Measurements from ENCODE around the gene NUP50.

The NUP50 gene

DNA sequence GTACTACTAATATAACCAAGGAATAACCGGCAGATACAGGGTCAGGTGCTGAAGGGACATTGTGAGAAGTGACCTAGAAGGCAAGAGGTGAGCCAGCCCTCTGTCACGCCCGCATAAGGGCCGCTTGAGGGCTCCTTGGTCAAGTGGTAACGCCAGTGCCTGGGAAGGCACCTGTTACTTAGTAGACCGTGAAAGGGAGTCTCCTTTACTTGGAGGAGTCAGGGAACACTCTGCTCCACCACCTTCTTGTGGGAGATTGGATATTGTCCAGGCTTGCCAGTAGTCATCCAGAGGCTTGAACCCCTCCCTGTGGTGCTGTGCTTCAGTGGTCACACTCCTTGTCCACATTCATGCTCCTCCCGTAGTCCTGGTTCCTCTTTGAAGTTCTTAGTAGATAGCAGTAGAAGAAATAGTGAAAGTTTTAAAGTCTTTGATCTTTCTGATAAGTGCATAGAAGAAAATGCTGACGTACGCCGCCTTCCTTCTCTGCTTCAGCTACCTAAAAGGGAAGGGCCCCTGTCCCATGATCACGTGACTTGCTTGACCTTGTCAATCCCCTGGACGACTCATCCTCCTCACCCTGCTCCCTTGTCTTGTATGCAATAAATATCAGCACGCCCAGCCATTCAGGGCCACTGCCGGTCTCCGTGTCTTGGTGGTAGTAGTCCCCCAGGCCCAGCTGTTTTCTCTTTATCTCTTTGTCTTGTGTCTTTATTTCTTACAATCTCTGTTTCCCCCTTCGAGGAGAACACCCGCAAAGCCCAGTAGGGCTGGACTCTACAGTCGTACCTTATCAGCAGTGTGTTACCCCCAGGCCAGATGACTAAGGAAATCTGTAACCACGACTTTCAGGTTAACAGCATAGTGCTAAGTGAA lies 6.1 kb downstream of the NUP50 start:
- no peak for DNase-seq
- no peaks in the 10 kb centered on the region for H3K9me3 Mint-ChIP-seq
- H3K4me1 Mint-ChIP-seq (ENCODE audit: low read depth in 2 of 2) = peaks cover 43 to 46% of the 10 kb centered on the region in 2 donors
- no peaks in the 10 kb centered on the region for H3K27me3 Mint-ChIP-seq
- peaks cover 66% of the 10 kb centered on the region for H3K36me3 Mint-ChIP-seq (ENCODE audit: insufficient read depth)
- peak overlapping the region; percentile 71 to 80 for H3K27ac Mint-ChIP-seq
- ATAC-seq (replicated peaks) = no peak
- peak overlapping the region in 1 of 2 donors; percentile 41 for H3K4me3 Mint-ChIP-seq

DNA sequence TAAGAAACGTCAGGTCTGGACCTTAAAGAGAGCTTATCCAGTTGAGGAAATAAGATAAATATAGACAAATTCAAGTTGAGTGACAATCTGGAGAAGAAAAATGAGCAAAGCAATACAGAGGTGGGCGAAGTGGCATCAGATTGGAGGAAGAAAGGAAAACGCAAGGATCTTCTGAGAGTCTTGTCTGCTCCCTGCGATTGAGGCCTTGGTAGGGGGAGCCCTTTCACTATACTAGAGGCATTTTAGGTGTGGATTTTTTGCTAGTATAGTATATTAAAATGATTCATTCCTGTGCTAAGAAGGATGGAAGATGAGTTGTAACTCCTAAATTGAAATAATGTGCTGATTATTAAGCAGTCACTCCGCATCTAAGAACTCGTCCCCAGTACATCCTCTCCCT lies 8.1 kb downstream of the NUP50 start:
- no peaks in the 10 kb centered on the region for H3K27me3 Mint-ChIP-seq
- no peaks in the 10 kb centered on the region for H3K9me3 Mint-ChIP-seq
- no peak for DNase-seq
- no peak for ATAC-seq (replicated peaks)
- no peak overlapping the region for H3K4me3 Mint-ChIP-seq
- peaks cover 46 to 48% of the 10 kb centered on the region in 2 donors for H3K4me1 Mint-ChIP-seq (ENCODE audit: low read depth in 2 of 2)
- H3K36me3 Mint-ChIP-seq (ENCODE audit: insufficient read depth) = peaks cover 78% of the 10 kb centered on the region
- H3K27ac Mint-ChIP-seq = peak overlapping the region in 1 of 2 donors; percentile 91

DNA sequence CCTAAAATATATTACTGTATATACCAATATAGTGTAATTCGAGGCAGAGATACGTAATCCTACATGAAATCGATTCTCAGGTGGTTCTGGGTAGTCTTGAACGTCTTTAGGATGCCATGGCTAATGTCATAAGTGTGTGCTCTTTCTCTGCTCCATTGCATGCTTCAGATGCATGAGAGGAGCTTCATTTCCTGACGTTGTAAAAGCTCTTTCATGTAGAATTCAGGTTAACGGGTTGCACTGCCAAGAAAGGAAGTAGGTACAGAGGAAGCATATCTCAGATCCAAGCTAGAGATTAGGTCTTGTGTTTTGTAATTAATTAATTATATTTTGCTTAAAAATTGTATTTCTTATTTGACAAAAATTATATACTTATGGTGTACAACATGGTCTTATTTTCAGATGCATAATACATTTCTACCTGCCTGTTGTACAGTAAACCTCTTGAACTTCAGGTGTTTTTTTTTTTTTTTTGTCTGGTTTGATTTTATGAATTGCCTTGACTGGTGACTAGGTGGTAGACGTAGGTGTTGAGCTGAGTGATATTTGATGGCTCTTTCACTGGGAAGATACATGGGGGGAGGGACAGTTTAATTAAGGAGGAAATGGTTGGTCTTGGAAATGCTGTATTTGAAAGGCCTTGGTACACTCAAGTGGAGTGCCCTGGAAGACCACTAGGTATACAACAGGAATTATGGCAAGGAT lies 9.3 kb downstream of the NUP50 start:
- peaks cover 43 to 44% of the 10 kb centered on the region in 2 donors for H3K4me1 Mint-ChIP-seq (ENCODE audit: low read depth in 2 of 2)

DNA sequence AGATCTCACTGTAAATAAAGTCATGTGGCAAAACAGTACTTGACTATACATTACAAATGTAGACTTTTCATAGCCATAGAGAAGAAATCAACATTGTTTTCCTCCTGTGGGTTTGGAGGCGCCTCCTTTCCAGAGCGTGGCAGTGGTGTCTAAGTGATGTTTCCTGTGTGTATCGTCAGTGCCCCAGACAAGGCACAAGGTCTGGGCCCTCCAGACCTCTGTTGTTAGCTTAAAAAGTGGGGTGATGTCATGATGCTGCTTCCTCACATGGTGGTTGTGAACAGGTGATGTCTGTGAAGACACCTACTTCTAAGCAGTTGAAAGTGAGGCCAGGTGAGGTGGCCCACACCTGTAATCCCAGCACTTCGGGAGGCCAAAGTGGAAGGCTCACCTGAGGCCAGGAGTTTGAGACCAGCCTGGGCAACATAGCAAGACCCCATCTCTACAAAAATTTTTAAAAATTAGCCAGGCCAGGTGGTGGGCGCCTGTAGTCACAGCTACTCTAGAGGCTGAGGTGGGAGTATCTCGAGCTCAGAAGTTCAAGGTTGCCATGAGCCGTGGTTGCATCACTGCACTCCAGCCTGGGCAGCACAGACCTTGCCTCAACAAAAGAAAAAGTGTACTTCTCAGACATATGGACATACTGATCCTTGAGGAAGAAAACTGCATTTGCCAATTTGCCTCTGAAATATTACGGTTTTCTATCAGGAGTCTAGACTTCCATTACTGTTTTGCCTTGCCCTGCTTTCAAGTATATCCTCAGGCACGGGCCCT lies 15.7 kb downstream of the NUP50 start:
- DNase-seq (peak; percentile 7 to 19 (median 18)), ATAC-seq (replicated peaks) (peak; percentile 96)
- H3K27me3 Mint-ChIP-seq = no peaks in the 10 kb centered on the region
- H3K9me3 Mint-ChIP-seq = no peaks in the 10 kb centered on the region
- peak overlapping the region; percentile 81 to 82 for H3K27ac Mint-ChIP-seq
- peaks cover 15 to 29% of the 10 kb centered on the region in 2 donors for H3K4me1 Mint-ChIP-seq (ENCODE audit: low read depth in 2 of 2)
- H3K36me3 Mint-ChIP-seq (ENCODE audit: insufficient read depth) = peaks cover 96% of the 10 kb centered on the region
- no peak overlapping the region for H3K4me3 Mint-ChIP-seq

More for the DNA sequence above, 9.3 kb downstream of the NUP50 start:
- Mint-ChIP-seq H3K27me3 (no peaks in the 10 kb centered on the region), H3K9me3 (no peaks in the 10 kb centered on the region), H3K4me3 (peak overlapping the region; percentile 40 to 49), H3K27ac (peak overlapping the region; percentile 79 to 91), H3K36me3 (ENCODE audit: insufficient read depth) (peaks cover 89% of the 10 kb centered on the region)
- DNase-seq = no peak
- peak; percentile 93 for ATAC-seq (replicated peaks)

DNA sequence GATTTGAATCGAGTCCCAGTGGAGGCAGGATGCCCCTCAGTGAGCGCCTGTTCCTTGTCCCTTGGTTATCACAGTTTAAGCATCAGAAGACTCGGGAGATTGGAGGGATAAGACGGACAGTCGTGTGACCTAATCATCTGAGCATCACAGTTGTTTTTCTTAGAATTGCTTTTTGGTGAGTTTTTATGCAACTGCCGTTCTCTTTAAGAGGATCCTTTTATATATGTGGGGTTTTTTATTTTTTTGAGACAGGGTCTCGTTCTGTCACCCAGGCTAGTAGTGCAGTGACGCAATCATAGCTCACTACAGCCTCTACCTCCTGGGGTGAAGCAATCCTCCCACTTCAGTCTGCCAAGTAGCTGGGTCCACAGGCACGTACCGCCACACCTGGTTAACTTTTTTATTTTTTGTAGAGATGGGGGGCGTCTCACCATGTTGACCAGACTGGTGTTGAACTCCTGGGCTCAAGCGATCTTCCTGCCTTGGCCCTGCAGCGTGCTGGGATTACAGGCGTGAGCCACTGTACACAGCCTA lies 16.5 kb downstream of the NUP50 start:
- Mint-ChIP-seq H3K27ac (peak overlapping the region in 1 of 2 donors; percentile 81), H3K27me3 (no peaks in the 10 kb centered on the region), H3K9me3 (no peaks in the 10 kb centered on the region), H3K4me3 (no peak overlapping the region), H3K4me1 (ENCODE audit: low read depth in 2 of 2) (peaks cover 12 to 22% of the 10 kb centered on the region in 2 donors), H3K36me3 (ENCODE audit: insufficient read depth) (peaks cover 94% of the 10 kb centered on the region)
- ATAC-seq (replicated peaks) = no peak
- no peak for DNase-seq

DNA sequence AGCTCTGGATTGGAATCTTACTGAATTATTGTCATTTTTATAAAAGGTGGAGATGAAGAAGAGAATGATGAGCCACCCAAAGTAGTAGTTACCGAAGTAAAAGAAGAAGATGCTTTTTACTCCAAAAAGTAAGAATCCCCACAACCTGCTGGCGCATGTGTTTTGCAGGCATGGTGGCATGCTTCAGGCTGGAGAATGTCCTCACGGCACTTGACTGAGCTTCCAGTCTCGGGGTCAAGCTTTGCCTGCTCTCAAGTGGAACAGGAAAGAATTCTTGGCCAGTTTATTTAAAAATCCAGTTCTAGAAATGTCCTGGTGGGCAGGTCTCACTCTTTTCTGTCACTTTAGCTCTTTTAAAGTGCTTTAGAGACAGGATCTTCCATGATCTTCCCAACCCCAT lies 17.5 kb downstream of the NUP50 start:
- H3K4me1 Mint-ChIP-seq (ENCODE audit: low read depth in 2 of 2) = peaks cover 11 to 21% of the 10 kb centered on the region in 2 donors
- no peaks in the 10 kb centered on the region for H3K9me3 Mint-ChIP-seq
- ATAC-seq (replicated peaks) = no peak
- H3K4me3 Mint-ChIP-seq = no peak overlapping the region
- H3K27ac Mint-ChIP-seq = no peak overlapping the region
- H3K27me3 Mint-ChIP-seq = no peaks in the 10 kb centered on the region
- DNase-seq = no peak
- peaks cover 88% of the 10 kb centered on the region for H3K36me3 Mint-ChIP-seq (ENCODE audit: insufficient read depth)

DNA sequence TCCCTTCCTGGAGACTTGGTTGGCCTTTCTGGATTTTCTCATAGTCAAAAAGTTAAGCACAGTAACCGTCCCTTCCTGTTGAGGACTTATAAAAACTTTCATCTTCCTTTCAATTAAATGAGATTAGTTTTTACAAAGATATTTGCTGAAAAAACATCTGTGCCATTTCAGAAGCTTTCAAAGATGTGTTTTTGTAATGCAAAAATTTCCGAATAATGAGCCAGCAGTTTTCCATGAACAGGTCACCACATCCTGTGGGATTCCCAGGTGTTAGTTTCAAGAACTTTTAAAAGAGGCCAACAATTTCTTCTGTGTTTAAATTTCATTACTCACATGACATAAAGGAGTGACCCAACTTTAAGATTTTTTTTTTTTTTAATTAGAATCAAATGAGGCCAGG lies 18.0 kb downstream of the NUP50 start:
- Mint-ChIP-seq H3K27me3 (no peaks in the 10 kb centered on the region), H3K27ac (no peak overlapping the region), H3K9me3 (no peaks in the 10 kb centered on the region), H3K36me3 (ENCODE audit: insufficient read depth) (peaks cover 86% of the 10 kb centered on the region), H3K4me1 (ENCODE audit: low read depth in 2 of 2) (peaks cover 11 to 22% of the 10 kb centered on the region in 2 donors), H3K4me3 (no peak overlapping the region)
- no peak for ATAC-seq (replicated peaks)
- no peak for DNase-seq

DNA sequence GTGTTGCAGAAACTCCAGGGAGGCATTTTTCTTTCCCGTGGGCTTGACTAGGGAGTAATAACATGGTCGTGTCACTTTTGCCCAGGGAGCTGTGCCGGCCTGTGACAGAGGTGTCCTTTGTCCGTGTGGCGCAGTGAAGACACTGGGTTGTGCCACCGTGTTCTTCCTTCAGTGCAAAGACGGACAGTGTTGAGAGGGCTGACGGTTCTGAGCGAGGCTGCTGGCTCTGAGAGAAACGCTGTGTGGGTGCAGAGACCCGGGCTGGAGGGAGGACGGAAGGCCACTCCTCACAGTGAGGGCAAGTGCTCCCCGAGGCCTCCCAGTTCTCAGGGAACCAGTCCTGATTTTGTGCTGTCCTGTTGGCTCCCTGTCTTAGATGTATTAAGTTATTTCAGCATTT lies 20.2 kb downstream of the NUP50 start:
- H3K27ac Mint-ChIP-seq = peak overlapping the region in 1 of 2 donors; percentile 44

DNA sequence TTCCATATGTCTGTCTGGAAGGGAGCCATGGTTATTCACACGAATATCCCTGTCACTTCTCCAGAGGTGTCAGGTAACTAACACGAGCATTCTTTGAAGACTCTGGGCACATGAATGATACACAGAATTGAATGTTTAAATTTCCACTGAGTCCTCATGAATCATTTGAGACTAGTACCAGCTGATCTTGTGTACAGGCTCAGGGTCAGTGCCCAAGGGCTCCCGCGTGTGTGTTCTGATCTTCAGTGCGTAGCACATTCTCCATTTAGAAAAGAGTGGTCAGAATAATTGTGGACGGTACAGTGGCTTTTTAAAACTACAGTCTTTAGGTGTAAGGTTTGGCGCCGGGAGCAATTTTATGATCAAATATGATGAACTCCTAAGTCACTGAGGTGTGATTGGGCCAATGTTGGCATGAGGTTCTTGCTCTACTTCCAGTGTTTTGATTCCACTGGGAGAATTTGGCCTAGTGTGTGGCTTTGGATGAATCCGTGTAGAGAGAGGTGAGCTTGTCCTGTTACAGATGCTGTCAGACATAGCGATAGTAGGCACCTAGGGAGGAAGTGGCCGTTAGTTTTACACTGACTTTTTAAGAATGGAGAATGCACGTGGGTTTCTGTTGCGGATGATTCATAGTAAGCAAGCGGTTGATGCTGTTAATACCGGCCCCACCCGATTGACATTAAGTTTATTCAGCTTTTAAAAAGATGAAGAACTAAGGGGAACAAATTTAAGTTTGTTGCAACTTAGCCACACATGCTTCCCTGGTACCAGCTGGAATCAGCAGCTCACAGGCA lies 22.2 kb downstream of the NUP50 start:
- ATAC-seq (replicated peaks) = peak; percentile 21
- H3K4me1 Mint-ChIP-seq (ENCODE audit: low read depth in 2 of 2) = peaks cover 5 to 6% of the 10 kb centered on the region in 2 donors
- H3K27ac Mint-ChIP-seq = peak overlapping the region; percentile 27 to 72
- no peak overlapping the region for H3K4me3 Mint-ChIP-seq
- no peaks in the 10 kb centered on the region for H3K9me3 Mint-ChIP-seq
- DNase-seq = no peak
- no peaks in the 10 kb centered on the region for H3K27me3 Mint-ChIP-seq
- H3K36me3 Mint-ChIP-seq (ENCODE audit: insufficient read depth) = peaks cover 70% of the 10 kb centered on the region

More for the DNA sequence above, 20.2 kb downstream of the NUP50 start:
- Mint-ChIP-seq H3K4me1 (ENCODE audit: low read depth in 2 of 2) (peaks cover 8 to 18% of the 10 kb centered on the region in 2 donors), H3K36me3 (ENCODE audit: insufficient read depth) (peaks cover 82% of the 10 kb centered on the region), H3K9me3 (no peaks in the 10 kb centered on the region), H3K27me3 (no peaks in the 10 kb centered on the region), H3K4me3 (no peak overlapping the region)
- DNase-seq = no peak
- ATAC-seq (replicated peaks) = no peak

DNA sequence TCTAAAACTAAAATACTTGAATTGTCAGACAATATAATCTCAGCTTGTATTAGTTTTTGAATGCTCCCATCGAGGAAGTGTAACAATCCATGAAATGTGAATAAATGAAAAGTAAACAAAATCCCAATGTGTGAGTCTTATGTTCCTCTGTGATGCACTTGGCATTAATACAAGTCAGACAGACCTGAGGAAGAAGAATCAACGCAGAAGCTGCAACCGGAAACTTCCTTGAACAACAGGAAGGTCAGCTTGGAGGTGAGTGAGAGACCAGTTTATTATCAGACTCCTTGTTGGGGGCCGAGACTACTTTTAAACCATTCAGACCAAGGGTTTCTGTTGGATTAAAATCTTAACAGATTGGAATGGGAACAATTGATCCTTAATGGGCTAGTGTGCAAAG lies 24.2 kb downstream of the NUP50 start:
- Mint-ChIP-seq H3K4me1 (ENCODE audit: low read depth in 2 of 2) (peaks cover 5 to 6% of the 10 kb centered on the region in 2 donors), H3K27me3 (no peaks in the 10 kb centered on the region), H3K4me3 (no peak overlapping the region), H3K27ac (peak overlapping the region; percentile 44 to 59), H3K9me3 (no peaks in the 10 kb centered on the region), H3K36me3 (ENCODE audit: insufficient read depth) (peaks cover 50% of the 10 kb centered on the region)
- ATAC-seq (replicated peaks) (no peak), DNase-seq (no peak)

DNA sequence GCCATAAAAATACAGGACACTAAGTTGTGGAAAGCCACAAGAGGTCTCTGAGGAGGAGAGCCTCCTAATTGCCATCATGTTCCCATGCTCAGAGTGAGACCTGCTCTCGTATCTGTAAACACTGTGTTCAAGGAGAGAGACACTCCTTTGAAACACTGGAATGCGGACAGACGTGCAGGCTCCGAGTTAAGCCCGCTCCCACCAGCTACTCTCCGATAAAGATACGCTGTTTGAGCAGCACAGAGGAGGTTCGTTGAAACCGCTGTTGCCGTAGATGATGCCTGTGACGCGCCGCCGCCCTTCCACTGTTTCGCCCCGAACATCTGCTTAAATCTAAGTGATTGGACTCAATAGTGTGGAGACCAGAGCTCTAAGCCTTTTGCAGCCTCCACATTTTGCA lies 25.1 kb downstream of the NUP50 start:
- ATAC-seq (replicated peaks) (no peak), DNase-seq (no peak)
- H3K27me3 Mint-ChIP-seq = no peaks in the 10 kb centered on the region
- peaks cover 41% of the 10 kb centered on the region for H3K36me3 Mint-ChIP-seq (ENCODE audit: insufficient read depth)
- H3K27ac Mint-ChIP-seq = no peak overlapping the region
- no peak overlapping the region for H3K4me3 Mint-ChIP-seq
- no peaks in the 10 kb centered on the region for H3K9me3 Mint-ChIP-seq
- peaks cover 4 to 5% of the 10 kb centered on the region in 2 donors for H3K4me1 Mint-ChIP-seq (ENCODE audit: low read depth in 2 of 2)

DNA sequence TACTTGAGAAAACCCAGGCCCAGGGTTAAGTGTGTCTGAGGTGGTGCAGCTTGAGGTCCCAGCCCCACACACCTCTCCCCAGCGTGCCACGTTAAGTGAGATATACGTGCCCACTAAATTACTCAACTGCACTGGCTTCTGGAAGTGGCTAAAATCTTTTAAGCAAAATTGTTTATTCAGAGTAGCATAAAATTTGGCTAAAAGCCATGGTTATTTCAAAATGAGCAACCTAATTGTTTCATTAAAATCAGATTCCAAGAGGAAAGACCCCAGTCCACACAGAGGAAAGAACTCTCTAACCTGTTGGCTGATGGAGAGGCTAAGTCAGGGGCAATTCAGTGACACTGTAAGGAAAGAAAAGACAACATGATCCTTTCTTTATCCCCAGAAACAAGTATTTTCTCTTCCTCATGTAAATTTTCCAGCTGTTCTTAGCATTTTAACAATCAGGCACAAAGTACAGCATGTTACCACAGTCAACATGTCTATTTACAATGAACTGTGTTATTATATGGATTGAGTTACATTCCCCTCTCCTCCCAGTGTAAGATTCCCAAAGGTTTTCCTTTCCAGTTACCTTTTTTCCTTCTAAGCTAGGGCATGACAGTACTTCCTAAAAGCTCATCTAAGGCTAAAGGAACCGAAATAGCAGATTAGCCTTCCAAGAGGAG lies 26.6 kb downstream of the NUP50 start:
- H3K27ac Mint-ChIP-seq = no peak overlapping the region
- peaks cover 4 to 5% of the 10 kb centered on the region in 2 donors for H3K4me1 Mint-ChIP-seq (ENCODE audit: low read depth in 2 of 2)

More for the DNA sequence above, 26.6 kb downstream of the NUP50 start:
- ATAC-seq (replicated peaks) (no peak), DNase-seq (no peak)
- no peak overlapping the region for H3K4me3 Mint-ChIP-seq
- no peaks in the 10 kb centered on the region for H3K9me3 Mint-ChIP-seq
- no peaks in the 10 kb centered on the region for H3K27me3 Mint-ChIP-seq
- peaks cover 27% of the 10 kb centered on the region for H3K36me3 Mint-ChIP-seq (ENCODE audit: insufficient read depth)

All from effector memory CD8-positive, alpha-beta T cell (primary cell).